ENCODE data around the gene CDK16. TPM values are rescaled to one million over a fixed set of nuclear protein-coding genes. Genes with fewer than 3 reads are reported as not detected.

CDK16 gene
- polyA plus RNA-seq, 1 of the 3 experiments (the other 2 are of a cell fraction) = 116 TPM

GRCh38 chrX:47209508-47210238 is 8.8 kb upstream of the CDK16 start:
- POLR2A ChIA-PET = no interaction called here
- no peak for DNase-seq
- H4K20me1 ChIP-seq (ENCODE audit: insufficient read depth) = peaks cover 23% of the 10 kb centered on the region; the same call in 1 of the 2 replicates

DNA sequence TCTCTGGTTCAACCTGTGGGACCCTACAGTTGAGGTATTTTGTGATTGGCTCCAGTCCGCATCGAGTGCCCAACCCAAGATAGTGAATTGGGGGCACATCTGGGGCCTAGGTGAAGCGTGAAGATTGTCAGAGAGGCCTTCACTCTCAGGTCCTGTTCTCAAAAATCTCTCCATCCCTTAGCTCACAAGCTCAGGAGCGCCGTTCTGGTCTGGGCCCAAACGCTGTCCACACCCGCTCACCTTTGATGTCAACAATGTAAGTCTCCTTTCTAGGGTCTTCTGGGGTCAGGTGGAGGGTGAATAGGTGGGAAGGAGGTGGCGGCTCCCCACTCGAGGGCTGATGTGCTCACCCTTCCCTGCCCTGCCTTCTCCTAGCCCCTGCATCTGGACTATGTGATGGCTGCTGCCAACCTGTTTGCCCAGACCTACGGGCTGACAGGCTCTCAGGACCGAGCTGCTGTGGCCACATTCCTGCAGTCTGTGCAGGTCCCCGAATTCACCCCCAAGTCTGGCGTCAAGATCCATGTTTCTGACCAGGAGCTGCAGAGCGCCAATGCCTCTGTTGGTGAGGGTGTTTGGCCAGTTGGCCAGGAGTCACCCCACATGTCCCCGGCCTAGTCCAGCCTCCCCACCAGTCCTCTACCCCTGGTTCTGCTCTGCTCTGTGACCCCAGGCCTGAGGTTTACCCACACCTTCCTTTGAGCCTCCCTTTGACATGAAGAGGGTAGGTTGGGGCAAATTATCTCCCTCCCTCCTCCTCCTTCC is 7.6 kb upstream of the CDK16 start:
- no peak overlapping the region for H3K9ac ChIP-seq
- H3K9me2 ChIP-seq = no peaks in the 10 kb centered on the region
- H3K27ac ChIP-seq (ENCODE audit: low read depth in 2 of 2, low read length in 1 of 2) = no peak overlapping the region
- no peak overlapping the region for H2AFZ ChIP-seq (ENCODE audit: low read depth)
- peaks cover 74 to 83% of the 10 kb centered on the region in 2 experiments for H3K36me3 ChIP-seq (replicated peaks in 1 of 2; ENCODE audit: control insufficient read depth in 1 of 2, insufficient read depth in 2 of 2, low read length in 1 of 2)
- DNase-seq = no peak
- peaks cover 10% of the 10 kb centered on the region for H3F3A ChIP-seq (replicated peaks; ENCODE audit: insufficient read depth)
- no peaks in the 10 kb centered on the region for H3K9me3 ChIP-seq
- CTCF ChIA-PET = interaction anchor here (0.9 to 1.7 kb wide), 2 partner anchors 17 to 307 kb away, joined by 3 read pairs; partner anchors contain the start of gene UBA1
- no peaks in the 10 kb centered on the region; the same call in 1 of the 2 replicates for H3K79me2 ChIP-seq (ENCODE audit: insufficient read depth)
- H3K4me2 ChIP-seq = no peak overlapping the region
- no peak overlapping the region for H3K4me3 ChIP-seq (ENCODE audit: low read depth in 2 of 2, low read length in 1 of 2)
- H3K4me1 ChIP-seq (ENCODE audit: control insufficient read depth in 1 of 2, insufficient read depth in 2 of 2, low read depth in 1 of 2, low read length in 1 of 2) = peaks cover 0 to 2% of the 10 kb centered on the region in 2 experiments; a peak in 1 of 4 replicates
- 98% methylated on average over 11 of the region's 15 CpGs for WGBS (ENCODE audit: low lambda C conversion rate)
- peaks cover 14% of the 10 kb centered on the region for H4K20me1 ChIP-seq (ENCODE audit: insufficient read depth)
- POLR2A ChIA-PET = interaction anchor here (0.6 kb wide), 1 partner anchor 260 kb away, joined by 3 read pairs; no protein-coding TSS in a partner anchor
- H3K27me3 ChIP-seq (ENCODE audit: insufficient read depth) = no peaks in the 10 kb centered on the region
- TF ChIP-seq RXRA (IDR thresholded peaks at IDR 0.05; ENCODE audit: borderline replicate concordance, low read depth) = no peak
- no peak for TF ChIP-seq TEAD4 (IDR thresholded peaks at IDR 0.05; ENCODE audit: borderline replicate concordance, insufficient read depth)
- no peak for TF ChIP-seq FOXM1 (IDR thresholded peaks at IDR 0.05; ENCODE audit: low read depth)
- no peak for TF ChIP-seq GABPA (IDR thresholded peaks at IDR 0.05; ENCODE audit: low read depth)
- TF ChIP-seq POLR2AphosphoS5 (IDR thresholded peaks at IDR 0.05; ENCODE audit: low read depth, low read length) = no peak
- TF ChIP-seq EZH2phosphoT487 (IDR thresholded peaks at IDR 0.05; ENCODE audit: borderline replicate concordance, low read depth) = no peak
- no peak for TF ChIP-seq RAD21 (IDR thresholded peaks at IDR 0.05; ENCODE audit: low read length)
- TF ChIP-seq, protein P1, sequence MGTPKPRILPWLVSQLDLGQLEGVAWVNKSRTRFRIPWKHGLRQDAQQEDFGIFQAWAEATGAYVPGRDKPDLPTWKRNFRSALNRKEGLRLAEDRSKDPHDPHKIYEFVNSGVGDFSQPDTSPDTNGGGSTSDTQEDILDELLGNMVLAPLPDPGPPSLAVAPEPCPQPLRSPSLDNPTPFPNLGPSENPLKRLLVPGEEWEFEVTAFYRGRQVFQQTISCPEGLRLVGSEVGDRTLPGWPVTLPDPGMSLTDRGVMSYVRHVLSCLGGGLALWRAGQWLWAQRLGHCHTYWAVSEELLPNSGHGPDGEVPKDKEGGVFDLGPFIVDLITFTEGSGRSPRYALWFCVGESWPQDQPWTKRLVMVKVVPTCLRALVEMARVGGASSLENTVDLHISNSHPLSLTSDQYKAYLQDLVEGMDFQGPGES (IDR thresholded peaks at IDR 0.05; ENCODE audit: low read depth, low read length) = no peak
- TF ChIP-seq RCOR1 (IDR thresholded peaks at IDR 0.05; ENCODE audit: low read length) = no peak
- no peak for TF ChIP-seq EP300 (IDR thresholded peaks at IDR 0.05; ENCODE audit: borderline replicate concordance in 1 of 2, low read depth in 1 of 2, low read length in 1 of 2)
- TF ChIP-seq, protein P2, sequence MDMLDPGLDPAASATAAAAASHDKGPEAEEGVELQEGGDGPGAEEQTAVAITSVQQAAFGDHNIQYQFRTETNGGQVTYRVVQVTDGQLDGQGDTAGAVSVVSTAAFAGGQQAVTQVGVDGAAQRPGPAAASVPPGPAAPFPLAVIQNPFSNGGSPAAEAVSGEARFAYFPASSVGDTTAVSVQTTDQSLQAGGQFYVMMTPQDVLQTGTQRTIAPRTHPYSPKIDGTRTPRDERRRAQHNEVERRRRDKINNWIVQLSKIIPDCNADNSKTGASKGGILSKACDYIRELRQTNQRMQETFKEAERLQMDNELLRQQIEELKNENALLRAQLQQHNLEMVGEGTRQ (IDR thresholded peaks at IDR 0.05; ENCODE audit: borderline replicate concordance, low read depth, low read length) = no peak
- TF ChIP-seq TAF1 (IDR thresholded peaks at IDR 0.05; ENCODE audit: borderline replicate concordance, low read depth, low read length) = no peak
- TF ChIP-seq NRF1 (IDR thresholded peaks at IDR 0.05; ENCODE audit: low read depth, low read length) = no peak
- TF ChIP-seq MEF2A (IDR thresholded peaks at IDR 0.05; ENCODE audit: borderline replicate concordance, low read depth) = no peak
- TF ChIP-seq FOXJ3 (CRISPR knock-in tag; IDR thresholded peaks at IDR 0.05) = no peak
- TF ChIP-seq CHD2 (IDR thresholded peaks at IDR 0.05; ENCODE audit: low read length, partially characterized antibody) = no peak

More at GRCh38 chrX:47209508-47210238, 8.8 kb upstream of the CDK16 start:
- H3F3A ChIP-seq (replicated peaks; ENCODE audit: insufficient read depth) = peaks cover 6% of the 10 kb centered on the region
- H3K9me2 ChIP-seq = no peaks in the 10 kb centered on the region
- TF ChIP-seq ZBTB33 (IDR thresholded peaks at IDR 0.05; ENCODE audit: borderline replicate concordance, low read depth) (no peak), SMC3 (IDR thresholded peaks at IDR 0.05; ENCODE audit: low read depth, low read length) (no peak)
- TF ChIP-seq, protein P3, sequence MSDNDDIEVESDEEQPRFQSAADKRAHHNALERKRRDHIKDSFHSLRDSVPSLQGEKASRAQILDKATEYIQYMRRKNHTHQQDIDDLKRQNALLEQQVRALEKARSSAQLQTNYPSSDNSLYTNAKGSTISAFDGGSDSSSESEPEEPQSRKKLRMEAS (IDR thresholded peaks at IDR 0.05; ENCODE audit: low read depth) = no peak
- H3K79me2 ChIP-seq (ENCODE audit: insufficient read depth) = no peaks in the 10 kb centered on the region; the same call in none of the 2 replicates
- no peak overlapping the region for H3K4me3 ChIP-seq (ENCODE audit: low read depth in 2 of 2, low read length in 1 of 2)
- no peak overlapping the region for H2AFZ ChIP-seq (ENCODE audit: low read depth)
- WGBS (ENCODE audit: low lambda C conversion rate) = 92% methylated on average over 7 of the region's 16 CpGs
- H3K4me2 ChIP-seq = no peak overlapping the region
- no peaks in the 10 kb centered on the region for H3K9me3 ChIP-seq
- no peaks in the 10 kb centered on the region for H3K27me3 ChIP-seq (ENCODE audit: insufficient read depth)
- H3K4me1 ChIP-seq (ENCODE audit: control insufficient read depth in 1 of 2, insufficient read depth in 2 of 2, low read depth in 1 of 2, low read length in 1 of 2) = peaks cover 0 to 2% of the 10 kb centered on the region in 2 experiments; a peak in 1 of 4 replicates
- H3K27ac ChIP-seq (ENCODE audit: low read depth in 2 of 2, low read length in 1 of 2) = no peak overlapping the region
- H3K9ac ChIP-seq = no peak overlapping the region
- CTCF ChIA-PET = interaction anchor here (1.7 to 1.8 kb wide), 2 partner anchors 16 to 313 kb away, joined by 3 to 4 read pairs; partner anchors contain the start of gene UBA1
- peaks cover 76 to 81% of the 10 kb centered on the region in 2 experiments for H3K36me3 ChIP-seq (replicated peaks in 1 of 2; ENCODE audit: control insufficient read depth in 1 of 2, insufficient read depth in 2 of 2, low read length in 1 of 2)

All from SK-N-SH (cell line).